Neural cell (in vitro differentiated cells): ENCODE measurements around the gene LIPM. TPM values are rescaled to one million over a fixed set of nuclear protein-coding genes. Genes with fewer than 3 reads are reported as not detected.

Experiments
- H2AFZ ChIP-seq: fragments of 200-600, 300-800 bp; sonication (generic), shearing (Covaris generic); 2 replicates; pipeline ENCODE4 v1.6.0; 2014; ENCODE audit warnings: low read depth, mild to moderate bottlenecking, antibody characterized with exemption, low read length, moderate library complexity
- H3F3A ChIP-seq: fragments of 200-600 bp; shearing (Covaris generic); 2 replicates; pipeline ENCODE4 v1.6.1; 2016; ENCODE audit warnings: mild to moderate bottlenecking, moderate library complexity, mixed read lengths, antibody characterized with exemption, low read length; ENCODE audit not compliant: insufficient read depth, poor library complexity, severe bottlenecking
- H3K27ac ChIP-seq: fragments of 200-600, 300-800 bp; sonication (generic), shearing (Covaris generic); 2 replicates; pipeline ENCODE4 v1.5.1; 2014; ENCODE audit warnings: mild to moderate bottlenecking, low read length, moderate library complexity
- H3K27me3 ChIP-seq: fragments of 300-800, 200-600 bp; sonication (generic), shearing (Covaris generic); 2 replicates; pipeline ENCODE4 v1.6.0; 2014; ENCODE audit warnings: mild to moderate bottlenecking, low read depth, low read length, moderate library complexity; ENCODE audit not compliant: insufficient read depth
- H3K36me3 ChIP-seq: fragments of 300-800, 200-600 bp; sonication (generic), shearing (Covaris generic); 2 replicates; pipeline ENCODE4 v1.5.1; 2014; ENCODE audit warnings: mild to moderate bottlenecking, antibody characterized with exemption, low read length, moderate library complexity; ENCODE audit not compliant: insufficient read depth
- H3K4me2 ChIP-seq: fragments of 300-800, 200-600 bp; sonication (generic), shearing (Covaris generic); 2 replicates; pipeline ENCODE4 v1.6.0; 2014; ENCODE audit warnings: mild to moderate bottlenecking, low read length
- H3K4me3 ChIP-seq: fragments of 300-800, 200-600 bp; sonication (generic), shearing (Covaris generic); 2 replicates; pipeline ENCODE4 v1.5.1; 2014; ENCODE audit warnings: mild to moderate bottlenecking, low read length, moderate library complexity
- H3K79me2 ChIP-seq: fragments of 200-600 bp; shearing (Covaris generic); replicated peaks from 2 replicates; pipeline ENCODE4 v1.6.0; 2014; ENCODE audit warnings: mild to moderate bottlenecking, low read length, moderate library complexity; ENCODE audit not compliant: insufficient read depth
- H3K9ac ChIP-seq: fragments of 300-800, 200-600 bp; sonication (generic), shearing (Covaris generic); 2 replicates; pipeline ENCODE4 v1.6.1; 2016; ENCODE audit warnings: mild to moderate bottlenecking, low read length, mixed read lengths
- H3K9me2 ChIP-seq: fragments of 200-600 bp; shearing (Covaris generic); 2 replicates; pipeline ENCODE4 v1.6.1; 2016; ENCODE audit warnings: mild to moderate bottlenecking, low read length, mixed read lengths; ENCODE audit not compliant: insufficient read depth
- H3K9me3 ChIP-seq: fragments of 200-600, 300-800 bp; sonication (generic), shearing (Covaris generic); 2 replicates; pipeline ENCODE4 v1.6.1; 2016; ENCODE audit warnings: mild to moderate bottlenecking, mixed run types, low read length, moderate library complexity, mixed read lengths
- H4K20me1 ChIP-seq: fragments of 200-600 bp; shearing (Covaris generic); 2 replicates; pipeline ENCODE4 v1.6.1; 2016; ENCODE audit warnings: mild to moderate bottlenecking, mixed run types; ENCODE audit not compliant: insufficient read depth
- EP300 ChIP-seq: fragments of 450-650 bp; conservative IDR thresholded peaks from 2 replicates; pipeline ENCODE4 v1.6.1; 2014; ENCODE audit warnings: antibody characterized with exemption, mild to moderate bottlenecking, moderate library complexity; ENCODE audit not compliant: poor library complexity, severe bottlenecking
- EZH2 ChIP-seq: fragments of 200-600, 300-800 bp; shearing (Covaris generic), sonication (generic); IDR thresholded peaks from 2 replicates; pipeline ENCODE4 v1.6.1; 2014; ENCODE audit warnings: antibody characterized with exemption, low read length, borderline replicate concordance, mild to moderate bottlenecking; ENCODE audit not compliant: insufficient read depth, poor library complexity, severe bottlenecking
- MXI1 ChIP-seq: fragments of 450-650 bp; conservative IDR thresholded peaks from 2 replicates; pipeline ENCODE4 v1.6.1; 2014; ENCODE audit warnings: antibody characterized with exemption, mild to moderate bottlenecking; ENCODE audit not compliant: poor library complexity, severe bottlenecking
- POLR2AphosphoS5 ChIP-seq: IDR thresholded peaks from 2 replicates; pipeline ENCODE4 v1.6.1; 2012
- RAD21 ChIP-seq: fragments of 450-650 bp; conservative IDR thresholded peaks from 2 replicates; pipeline ENCODE4 v1.6.1; 2014; ENCODE audit warnings: antibody characterized with exemption, mild to moderate bottlenecking, moderate library complexity
- SMC3 ChIP-seq: fragments of 450-650 bp; conservative IDR thresholded peaks from 2 replicates; pipeline ENCODE4 v1.6.1; 2014; ENCODE audit warnings: antibody characterized with exemption, mild to moderate bottlenecking, moderate library complexity; ENCODE audit not compliant: poor library complexity
- TAF1 ChIP-seq: IDR thresholded peaks from 2 replicates; pipeline ENCODE4 v1.6.1; 2012; ENCODE audit warnings: low read depth
- polyA plus RNA-seq: library from polyadenylated mRNA; depleted of rRNA; stranded (reverse); fragments of >200 nt; gene quantifications from 2 replicates; pipeline ENCODE4 v1.2.3, GENCODE V29; 2014
- TF ChIP-seq, protein P1 (sequence below): IDR thresholded peaks from 2 replicates; pipeline ENCODE4 v1.6.1; 2012; ENCODE audit warnings: borderline replicate concordance
- TF ChIP-seq, protein P2 (sequence below): fragments of 450-650 bp; IDR thresholded peaks from 2 replicates; pipeline ENCODE4 v1.5.1; 2014; ENCODE audit warnings: antibody characterized with exemption, mild to moderate bottlenecking, moderate library complexity; ENCODE audit not compliant: poor library complexity, severe bottlenecking

Gene LIPM
- polyA plus RNA-seq, 1 donor from 2014 or later, result not detected

DNA sequence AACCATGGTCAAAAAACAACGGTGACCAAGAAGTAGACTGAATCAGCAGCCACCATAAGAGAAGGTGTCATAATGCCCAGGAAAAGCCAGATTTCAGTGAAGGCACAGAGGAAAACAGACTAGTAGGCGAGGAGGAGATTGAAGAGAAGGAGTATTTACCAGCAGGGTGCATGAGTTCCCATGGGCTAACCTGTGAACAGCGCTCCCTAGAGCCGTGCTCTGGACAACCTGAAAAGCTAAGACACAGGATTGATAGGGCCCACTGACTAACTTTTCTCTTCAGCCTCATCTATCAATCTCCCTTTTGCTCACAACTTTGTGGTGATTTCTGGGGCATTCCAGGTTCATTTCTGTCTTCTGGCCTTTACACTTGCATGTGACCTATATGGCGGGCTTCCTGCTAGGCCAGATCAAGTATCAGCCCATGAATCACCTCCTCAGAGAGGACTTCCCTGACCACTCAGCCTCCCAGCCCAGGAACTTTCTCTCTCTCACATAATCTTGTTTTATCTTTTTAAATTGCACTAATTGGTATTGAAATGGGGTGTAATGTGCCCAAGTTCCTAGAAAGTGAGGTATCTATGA is 36.3 kb downstream of the LIPM start:
- H3K4me2 ChIP-seq, result no peak overlapping the region
- H3K9ac ChIP-seq, result no peak overlapping the region
- H3F3A ChIP-seq, result no peaks in the 10 kb centered on the region
- no peaks in the 10 kb centered on the region for H3K36me3 ChIP-seq
- no peaks in the 10 kb centered on the region for H3K79me2 ChIP-seq
- no peaks in the 10 kb centered on the region for H4K20me1 ChIP-seq
- H3K9me2 ChIP-seq, result no peaks in the 10 kb centered on the region
- H3K27me3 ChIP-seq, result no peaks in the 10 kb centered on the region
- H2AFZ ChIP-seq, result no peak overlapping the region
- H3K4me3 ChIP-seq, result no peak overlapping the region
- TF ChIP-seq POLR2AphosphoS5, result no peak
- no peak for TF ChIP-seq MXI1
- TF ChIP-seq RAD21, result no peak
- TF ChIP-seq SMC3, result no peak
- no peak for TF ChIP-seq EP300
- no peak for TF ChIP-seq TAF1
- no peak for TF ChIP-seq EZH2
- TF ChIP-seq, protein P1, sequence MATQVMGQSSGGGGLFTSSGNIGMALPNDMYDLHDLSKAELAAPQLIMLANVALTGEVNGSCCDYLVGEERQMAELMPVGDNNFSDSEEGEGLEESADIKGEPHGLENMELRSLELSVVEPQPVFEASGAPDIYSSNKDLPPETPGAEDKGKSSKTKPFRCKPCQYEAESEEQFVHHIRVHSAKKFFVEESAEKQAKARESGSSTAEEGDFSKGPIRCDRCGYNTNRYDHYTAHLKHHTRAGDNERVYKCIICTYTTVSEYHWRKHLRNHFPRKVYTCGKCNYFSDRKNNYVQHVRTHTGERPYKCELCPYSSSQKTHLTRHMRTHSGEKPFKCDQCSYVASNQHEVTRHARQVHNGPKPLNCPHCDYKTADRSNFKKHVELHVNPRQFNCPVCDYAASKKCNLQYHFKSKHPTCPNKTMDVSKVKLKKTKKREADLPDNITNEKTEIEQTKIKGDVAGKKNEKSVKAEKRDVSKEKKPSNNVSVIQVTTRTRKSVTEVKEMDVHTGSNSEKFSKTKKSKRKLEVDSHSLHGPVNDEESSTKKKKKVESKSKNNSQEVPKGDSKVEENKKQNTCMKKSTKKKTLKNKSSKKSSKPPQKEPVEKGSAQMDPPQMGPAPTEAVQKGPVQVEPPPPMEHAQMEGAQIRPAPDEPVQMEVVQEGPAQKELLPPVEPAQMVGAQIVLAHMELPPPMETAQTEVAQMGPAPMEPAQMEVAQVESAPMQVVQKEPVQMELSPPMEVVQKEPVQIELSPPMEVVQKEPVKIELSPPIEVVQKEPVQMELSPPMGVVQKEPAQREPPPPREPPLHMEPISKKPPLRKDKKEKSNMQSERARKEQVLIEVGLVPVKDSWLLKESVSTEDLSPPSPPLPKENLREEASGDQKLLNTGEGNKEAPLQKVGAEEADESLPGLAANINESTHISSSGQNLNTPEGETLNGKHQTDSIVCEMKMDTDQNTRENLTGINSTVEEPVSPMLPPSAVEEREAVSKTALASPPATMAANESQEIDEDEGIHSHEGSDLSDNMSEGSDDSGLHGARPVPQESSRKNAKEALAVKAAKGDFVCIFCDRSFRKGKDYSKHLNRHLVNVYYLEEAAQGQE, result no peak
- TF ChIP-seq, protein P2, sequence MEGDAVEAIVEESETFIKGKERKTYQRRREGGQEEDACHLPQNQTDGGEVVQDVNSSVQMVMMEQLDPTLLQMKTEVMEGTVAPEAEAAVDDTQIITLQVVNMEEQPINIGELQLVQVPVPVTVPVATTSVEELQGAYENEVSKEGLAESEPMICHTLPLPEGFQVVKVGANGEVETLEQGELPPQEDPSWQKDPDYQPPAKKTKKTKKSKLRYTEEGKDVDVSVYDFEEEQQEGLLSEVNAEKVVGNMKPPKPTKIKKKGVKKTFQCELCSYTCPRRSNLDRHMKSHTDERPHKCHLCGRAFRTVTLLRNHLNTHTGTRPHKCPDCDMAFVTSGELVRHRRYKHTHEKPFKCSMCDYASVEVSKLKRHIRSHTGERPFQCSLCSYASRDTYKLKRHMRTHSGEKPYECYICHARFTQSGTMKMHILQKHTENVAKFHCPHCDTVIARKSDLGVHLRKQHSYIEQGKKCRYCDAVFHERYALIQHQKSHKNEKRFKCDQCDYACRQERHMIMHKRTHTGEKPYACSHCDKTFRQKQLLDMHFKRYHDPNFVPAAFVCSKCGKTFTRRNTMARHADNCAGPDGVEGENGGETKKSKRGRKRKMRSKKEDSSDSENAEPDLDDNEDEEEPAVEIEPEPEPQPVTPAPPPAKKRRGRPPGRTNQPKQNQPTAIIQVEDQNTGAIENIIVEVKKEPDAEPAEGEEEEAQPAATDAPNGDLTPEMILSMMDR, result no peak
- H3K27ac ChIP-seq, result no peak overlapping the region
- H3K9me3 ChIP-seq, result no peaks in the 10 kb centered on the region

DNA sequence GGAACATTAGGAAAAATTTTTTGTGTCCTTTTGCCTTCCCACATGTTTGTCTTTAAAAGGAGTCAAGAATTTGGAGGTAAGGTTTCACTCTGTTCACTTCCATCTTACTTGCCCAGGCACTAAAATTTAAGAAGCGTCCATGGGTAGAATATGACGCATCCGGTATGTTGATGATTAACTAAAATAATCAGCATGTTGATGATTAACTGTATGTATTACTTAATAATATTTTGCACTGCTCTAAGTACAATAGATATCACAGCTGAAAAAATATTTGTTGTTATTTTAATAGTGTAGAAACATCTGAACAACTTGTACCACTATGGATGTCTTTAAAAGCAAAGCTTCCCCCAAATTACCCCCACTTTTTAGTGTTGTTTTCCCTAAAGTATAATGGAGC is 37.6 kb downstream of the LIPM start:
- Histone ChIP-seq H3F3A (no peaks in the 10 kb centered on the region), H3K4me2 (no peak overlapping the region), H3K79me2 (no peaks in the 10 kb centered on the region), H3K4me3 (no peak overlapping the region), H3K36me3 (no peaks in the 10 kb centered on the region), H3K9me3 (no peaks in the 10 kb centered on the region), H2AFZ (no peak overlapping the region), H3K9ac (no peak overlapping the region), H3K27ac (no peak overlapping the region), H4K20me1 (no peaks in the 10 kb centered on the region), H3K9me2 (no peaks in the 10 kb centered on the region), H3K27me3 (no peaks in the 10 kb centered on the region)
- TF ChIP-seq EP300, result no peak
- TF ChIP-seq, protein P2, result no peak
- no peak for TF ChIP-seq MXI1
- no peak for TF ChIP-seq EZH2
- TF ChIP-seq SMC3, result no peak
- no peak for TF ChIP-seq TAF1
- TF ChIP-seq, protein P1, result no peak
- no peak for TF ChIP-seq POLR2AphosphoS5
- TF ChIP-seq RAD21, result no peak
